SH-SY5Y (cell line): ENCODE measurements around the gene C19orf38.

Experiments
- GATA2 ChIP-seq: IDR thresholded peaks from 2 replicates; pipeline ENCODE4 v1.6.1; 2011; ENCODE audit warnings: mild to moderate bottlenecking, low read depth, low read length
- GATA3 ChIP-seq: IDR thresholded peaks from 2 replicates; pipeline ENCODE4 v1.6.1; 2011; ENCODE audit warnings: low read depth, mild to moderate bottlenecking, low read length, moderate library complexity

DNA sequence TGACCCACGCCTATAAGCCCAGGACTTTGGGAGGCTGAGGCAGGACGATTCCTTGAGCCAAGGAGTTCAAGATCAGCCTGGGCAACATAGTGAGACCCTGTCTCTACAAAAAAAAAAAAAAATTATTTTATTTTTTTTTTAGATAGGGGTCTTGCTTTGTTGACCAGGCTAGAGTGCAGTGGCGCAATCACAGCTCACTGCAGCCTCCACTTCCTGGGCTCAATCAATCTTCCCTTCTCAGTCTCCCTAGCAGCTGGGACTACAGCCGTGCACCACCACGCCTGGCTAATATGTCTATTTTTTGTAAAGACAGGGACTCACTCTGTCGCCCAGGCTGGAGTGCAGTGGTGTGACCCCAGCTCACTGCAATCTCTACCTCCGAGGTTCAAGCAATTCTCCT is 4.7 kb downstream of the C19orf38 start:
- TF ChIP-seq GATA2 (no peak), GATA3 (no peak)
